K562 (cell line): ENCODE measurements around the gene UGT2B15. TPM values are rescaled to one million over a fixed set of nuclear protein-coding genes. Genes with fewer than 3 reads are reported as not detected.

Experiments used
- ATAC-seq: fragments of 200-7000 bp; cut with Tn5 transposase; 3 replicates; pipeline ENCODE4 v1.9.1; 2020; ENCODE audit warnings: moderate library complexity
- BruUV-seq: library from RNA; stranded (reverse); fragments of 400-500 nt; replicated peaks from 2 replicates; lab custom pipeline; 2021; lab: Mats Ljungman, UMichigan
- CTCF ChIA-PET: fragments of 300-600 bp; formaldehyde crosslinking; extraction: SDS; loops from one replicate; lab custom pipeline; 2021; ENCODE audit warnings: low intra/inter-chr PET ratio; lab: Yijun Ruan, JAX
- POLR2A ChIA-PET: fragments of 300-600, 350-650 bp; sonication (Branson Sonifier 250); formaldehyde crosslinking; extraction: SDS; loops from one replicate; lab custom pipeline; 2021; ENCODE audit warnings: antibody characterized with exemption, inconsistent platforms; lab: Yijun Ruan, JAX
- DNase-seq, 4 experiments: peaks; one replicate each; pipeline versions ENCODE4 v3.0.0 to v3.0.0-alpha.2; 2011 to 2018; ENCODE audit warnings: low spot score in 3 of 4, mixed read lengths in 3 of 4; ENCODE audit errors: extremely low read depth in 1 of 4
- FAIRE-seq: peaks from 2 replicates; lab custom pipeline; 2011; peaks lifted over from hg19 to GRCh38; lab: Jason Lieb, UNC
- H2AFZ ChIP-seq: 2 replicates; pipeline ENCODE4 v1.6.0; 2011; ENCODE audit warnings: low read depth, low read length, control low read depth, inconsistent platforms
- H3K27ac ChIP-seq: fragments of 200-600 bp; 3 replicates; pipeline ENCODE4 v1.8.0; 2011; ENCODE audit warnings: low read depth, mild to moderate bottlenecking, control low read depth, inconsistent platforms, low read length, moderate library complexity, mixed read lengths; ENCODE audit errors: extremely low read depth
- H3K27me3 ChIP-seq, 2 experiments: fragments of 300-600 bp in 1 of 2; 2 replicates in 1 of 2; 3 replicates in 1 of 2; pipeline versions ENCODE4 v1.6.0 to v1.8.0; 2011; ENCODE audit warnings: inconsistent platforms in 2 of 2, low read length in 2 of 2, mild to moderate bottlenecking in 1 of 2, mixed read lengths in 1 of 2, moderate library complexity in 1 of 2; ENCODE audit not compliant: control insufficient read depth in 2 of 2, insufficient read depth in 2 of 2
- H3K36me3 ChIP-seq: fragments of 300-600 bp; 3 replicates; pipeline ENCODE4 v1.8.0; 2011; ENCODE audit warnings: mild to moderate bottlenecking, low read length, inconsistent platforms; ENCODE audit not compliant: control insufficient read depth, insufficient read depth
- H3K4me1 ChIP-seq, 2 experiments: fragments of 200-600 bp in 1 of 2; replicated peaks in 1 of 2; 2 replicates in 1 of 2; 3 replicates in 1 of 2; pipeline versions ENCODE4 v1.5.1 to v1.8.0; 2011; ENCODE audit warnings: inconsistent platforms in 2 of 2, low read length in 2 of 2, mild to moderate bottlenecking in 1 of 2, mixed read lengths in 1 of 2, moderate library complexity in 1 of 2; ENCODE audit not compliant: control insufficient read depth in 2 of 2, insufficient read depth in 2 of 2
- H3K4me2 ChIP-seq: 2 replicates; pipeline ENCODE4 v1.6.1; 2011; ENCODE audit warnings: low read length, control low read depth, inconsistent platforms, mixed read lengths; ENCODE audit not compliant: insufficient read depth
- H3K4me3 ChIP-seq: fragments of 200-600 bp; sonication (generic), shearing (Covaris generic); 2 replicates; pipeline ENCODE4 v1.5.1; 2016; ENCODE audit warnings: control low read depth, inconsistent platforms
- H3K79me2 ChIP-seq: fragments of 200-600 bp; 3 replicates; pipeline ENCODE4 v1.8.0; 2011; ENCODE audit warnings: low read length, inconsistent platforms; ENCODE audit not compliant: control insufficient read depth, insufficient read depth
- H3K9ac ChIP-seq, 2 experiments: 2 replicates each; pipeline versions ENCODE4 v1.6.0 to v1.6.1; 2011; ENCODE audit warnings: low read depth in 2 of 2, low read length in 2 of 2, control low read depth in 1 of 2, inconsistent platforms in 1 of 2, mild to moderate bottlenecking in 1 of 2, mixed read lengths in 1 of 2; ENCODE audit not compliant: insufficient read depth in 1 of 2
- H3K9me1 ChIP-seq: one replicate; pipeline ENCODE4 v1.6.0; 2011; ENCODE audit warnings: inconsistent platforms, mild to moderate bottlenecking, low read length, moderate library complexity; ENCODE audit not compliant: control insufficient read depth, insufficient read depth
- H3K9me3 ChIP-seq: replicated peaks from 2 replicates; pipeline ENCODE4 v1.5.1; 2011; ENCODE audit warnings: low read depth, low read length, inconsistent platforms; ENCODE audit not compliant: control insufficient read depth, insufficient read depth
- H4K20me1 ChIP-seq: replicated peaks from 2 replicates; pipeline ENCODE4 v1.6.1; 2011; ENCODE audit warnings: low read length, inconsistent platforms, mixed read lengths; ENCODE audit not compliant: control insufficient read depth, insufficient read depth
- C11orf30 ChIP-seq: fragments of 450-650 bp; IDR thresholded peaks from 2 replicates; pipeline ENCODE4 v1.6.1; 2016; ENCODE audit warnings: low read depth, mild to moderate bottlenecking
- PHF21A ChIP-seq: fragments of 450-650 bp; IDR thresholded peaks from 2 replicates; pipeline ENCODE4 v1.6.1; 2017; ENCODE audit warnings: low read depth, borderline replicate concordance
- ZNF778 ChIP-seq: fragments of 450-650 bp; formaldehyde crosslinking; IDR thresholded peaks from 2 replicates; pipeline ENCODE4 v1.4.0; 2020; ENCODE audit warnings: mild to moderate bottlenecking, moderate library complexity
- WGBS: fragments of 100-300 bp; shearing (Covaris generic); methylation state at CpG from one replicate; pipeline ENCODE4 v1.1.6; 2016; ENCODE audit warnings: low coverage, mixed read lengths; ENCODE audit not compliant: insufficient coverage; ENCODE audit errors: missing lambda C conversion rate; 5-methylcytosine and 5-hydroxymethylcytosine counted together
- in situ Hi-C: fragments of 300-500 bp; cut with MboI; formaldehyde crosslinking; loops from 4 replicates; pipeline ENCODE4 v1.15.0; 2018; ENCODE audit warnings: inconsistent platforms, mixed read lengths
- intact Hi-C: fragments of 100-400 bp; cut with micrococcal nuclease; formaldehyde crosslinking; loops from 2 replicates; pipeline ENCODE4 v1.14.2; 2022
- polyA plus RNA-seq, 8 experiments: library from polyadenylated mRNA; depleted of rRNA in 4 of 8; stranded (reverse) in 5 of 8; unstranded in 3 of 8; fragments of >200 nt; fragmentation: Nextera tagmentation in 2 of 8; fragmentation: Illumina TruSeq in 1 of 8; extraction: Ambion mirVana in 2 of 8; extraction: Trizol in 1 of 8; gene quantifications; 2 replicates each; pipeline versions ENCODE4 v1.2.1 to v1.2.3, GENCODE V29; 2011 to 2014; ENCODE audit warnings: inconsistent platforms in 1 of 8, missing spikeins in 1 of 8
- total RNA-seq, 7 experiments: library from RNA; depleted of rRNA in 6 of 7; stranded (reverse); fragments of >200 nt in 6 of 7; fragmentation: Illumina TruSeq in 2 of 7; extraction: Trizol in 2 of 7; gene quantifications; 2 replicates each; pipeline versions ENCODE4 v1.2.1 to v1.2.3, GENCODE V29; 2011 to 2021; ENCODE audit warnings: low replicate concordance in 1 of 7
- TF ChIP-seq, protein P1 (sequence below): fragments of 450-650 bp; IDR thresholded peaks from 2 replicates; pipeline ENCODE4 v1.7.1; 2018; ENCODE audit warnings: mild to moderate bottlenecking, low read depth; ENCODE audit not compliant: partially characterized antibody
- TF ChIP-seq, protein P2 (sequence below): sonication (generic); formaldehyde crosslinking; IDR thresholded peaks from 2 replicates; pipeline ENCODE4 v1.8.0; 2022; ENCODE audit warnings: mild to moderate bottlenecking, missing genetic modification reagents

UGT2B15 gene
- total and polyA plus RNA-seq, 9 of the 15 experiments (the other 6 are each of a cell fraction or from before 2014, with no cell fraction given), result 0.06 to 0.16 (median 0.10) TPM; not detected in 6

DNA sequence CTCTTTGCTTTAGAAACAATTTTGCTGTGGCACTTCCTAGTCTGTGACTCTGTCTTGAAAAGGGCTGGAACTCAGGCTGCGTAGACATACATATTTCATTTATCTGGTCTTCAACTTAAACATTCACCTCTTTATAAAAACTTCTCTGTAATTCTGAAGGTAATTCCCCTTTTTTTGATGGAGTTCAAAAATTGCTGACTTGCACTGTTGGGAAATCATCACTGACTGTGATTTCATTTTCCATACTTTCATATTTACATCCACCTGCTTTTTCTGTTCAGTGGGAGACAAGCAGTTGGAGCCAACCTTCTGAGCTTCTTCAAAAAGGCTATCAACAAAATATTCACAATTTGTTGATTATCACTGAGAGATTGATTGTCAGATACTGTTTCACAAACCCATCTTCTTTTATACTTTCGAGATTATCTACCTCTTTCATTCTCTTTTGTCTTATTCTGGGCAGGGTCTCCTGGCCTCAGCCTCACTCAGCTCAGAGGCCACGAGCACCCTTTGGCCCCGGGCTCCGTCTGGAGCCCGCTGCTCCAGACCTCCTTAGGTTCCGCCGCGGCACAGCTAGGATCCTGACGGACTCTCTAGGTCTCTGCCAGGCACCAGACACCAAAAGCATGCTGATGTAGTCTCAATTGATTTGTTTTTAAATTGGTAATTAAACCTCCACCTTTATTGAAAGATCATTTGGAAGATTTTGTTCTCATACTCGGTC lies 54.6 kb downstream of the UGT2B15 start (continued):
- TF ChIP-seq C11orf30 (peak; percentile 39; the same call in 1 of the 2 replicates), ZNF778 (CRISPR knock-in tag) (no peak)

DNA sequence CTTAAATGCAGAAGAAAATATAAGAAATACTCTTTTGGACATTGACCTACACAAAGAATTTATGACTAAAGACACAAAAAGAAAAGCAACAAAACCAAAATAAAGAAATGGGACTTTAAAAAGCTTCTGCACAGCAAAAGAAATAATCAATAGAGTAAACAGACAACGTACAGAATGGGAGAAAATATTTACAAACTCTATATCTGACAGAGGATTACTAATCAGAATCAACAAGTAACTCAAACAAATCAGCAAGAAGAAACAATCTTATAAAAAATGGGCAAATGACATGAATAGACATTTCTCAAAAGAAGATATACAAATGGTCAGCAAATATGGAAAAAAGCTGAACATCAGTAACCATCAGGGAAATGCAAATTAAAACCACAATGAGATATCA lies 56.7 kb downstream of the UGT2B15 start:
- no peaks in the 10 kb centered on the region for H3K79me2 ChIP-seq
- H3K27ac ChIP-seq, result no peak overlapping the region
- H3K9me1 ChIP-seq, result no peaks in the 10 kb centered on the region
- DNase-seq (no peak), FAIRE-seq (no peak), ATAC-seq (no peak)
- H3K4me2 ChIP-seq, result no peak overlapping the region
- no peak for TF ChIP-seq PHF21A
- TF ChIP-seq, protein P1, sequence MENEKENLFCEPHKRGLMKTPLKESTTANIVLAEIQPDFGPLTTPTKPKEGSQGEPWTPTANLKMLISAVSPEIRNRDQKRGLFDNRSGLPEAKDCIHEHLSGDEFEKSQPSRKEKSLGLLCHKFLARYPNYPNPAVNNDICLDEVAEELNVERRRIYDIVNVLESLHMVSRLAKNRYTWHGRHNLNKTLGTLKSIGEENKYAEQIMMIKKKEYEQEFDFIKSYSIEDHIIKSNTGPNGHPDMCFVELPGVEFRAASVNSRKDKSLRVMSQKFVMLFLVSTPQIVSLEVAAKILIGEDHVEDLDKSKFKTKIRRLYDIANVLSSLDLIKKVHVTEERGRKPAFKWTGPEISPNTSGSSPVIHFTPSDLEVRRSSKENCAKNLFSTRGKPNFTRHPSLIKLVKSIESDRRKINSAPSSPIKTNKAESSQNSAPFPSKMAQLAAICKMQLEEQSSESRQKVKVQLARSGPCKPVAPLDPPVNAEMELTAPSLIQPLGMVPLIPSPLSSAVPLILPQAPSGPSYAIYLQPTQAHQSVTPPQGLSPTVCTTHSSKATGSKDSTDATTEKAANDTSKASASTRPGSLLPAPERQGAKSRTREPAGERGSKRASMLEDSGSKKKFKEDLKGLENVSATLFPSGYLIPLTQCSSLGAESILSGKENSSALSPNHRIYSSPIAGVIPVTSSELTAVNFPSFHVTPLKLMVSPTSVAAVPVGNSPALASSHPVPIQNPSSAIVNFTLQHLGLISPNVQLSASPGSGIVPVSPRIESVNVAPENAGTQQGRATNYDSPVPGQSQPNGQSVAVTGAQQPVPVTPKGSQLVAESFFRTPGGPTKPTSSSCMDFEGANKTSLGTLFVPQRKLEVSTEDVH, result no peak
- TF ChIP-seq, protein P2, sequence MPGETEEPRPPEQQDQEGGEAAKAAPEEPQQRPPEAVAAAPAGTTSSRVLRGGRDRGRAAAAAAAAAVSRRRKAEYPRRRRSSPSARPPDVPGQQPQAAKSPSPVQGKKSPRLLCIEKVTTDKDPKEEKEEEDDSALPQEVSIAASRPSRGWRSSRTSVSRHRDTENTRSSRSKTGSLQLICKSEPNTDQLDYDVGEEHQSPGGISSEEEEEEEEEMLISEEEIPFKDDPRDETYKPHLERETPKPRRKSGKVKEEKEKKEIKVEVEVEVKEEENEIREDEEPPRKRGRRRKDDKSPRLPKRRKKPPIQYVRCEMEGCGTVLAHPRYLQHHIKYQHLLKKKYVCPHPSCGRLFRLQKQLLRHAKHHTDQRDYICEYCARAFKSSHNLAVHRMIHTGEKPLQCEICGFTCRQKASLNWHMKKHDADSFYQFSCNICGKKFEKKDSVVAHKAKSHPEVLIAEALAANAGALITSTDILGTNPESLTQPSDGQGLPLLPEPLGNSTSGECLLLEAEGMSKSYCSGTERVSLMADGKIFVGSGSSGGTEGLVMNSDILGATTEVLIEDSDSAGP (CRISPR knock-in tag), result no peak
- H3K4me3 ChIP-seq, result no peak overlapping the region
- no peak overlapping the region for H2AFZ ChIP-seq
- ChIA-PET CTCF (no interaction called here), POLR2A (no interaction called here)
- in situ Hi-C loops (no loop called here), intact Hi-C loops (no loop called here)
- 0% methylated on average over 1 of the region's 1 CpG for WGBS
- H3K9ac ChIP-seq, result no peak overlapping the region
- no peaks in the 10 kb centered on the region for H3K36me3 ChIP-seq
- H3K4me1 ChIP-seq, result no peaks in the 10 kb centered on the region
- no peaks in the 10 kb centered on the region for H3K27me3 ChIP-seq
- BruUV-seq, result no TSS peak
- H3K9me3 ChIP-seq, result no peaks in the 10 kb centered on the region
- no peaks in the 10 kb centered on the region for H4K20me1 ChIP-seq
